HEK293T (cell line): ENCODE results near the gene SYCP1.

Experiments used
- CTCF ChIA-PET: fragments of 350-600 bp; formaldehyde crosslinking; extraction: SDS; loops from one replicate; lab custom pipeline; 2021; ENCODE audit warnings: antibody characterized with exemption, inconsistent platforms; lab: Yijun Ruan, JAX
- POLR2A ChIA-PET: fragments of 350-600 bp; formaldehyde crosslinking; extraction: SDS; loops from one replicate; lab custom pipeline; 2020; ENCODE audit warnings: antibody characterized with exemption, inconsistent platforms; lab: Yijun Ruan, JAX
- DNase-seq: peaks from one replicate; pipeline ENCODE4 v3.0.0; 2012; ENCODE audit warnings: mixed read lengths; ENCODE audit errors: extremely low spot score
- ARNT ChIP-seq: fragments of 450-650 bp; IDR thresholded peaks from 2 replicates; pipeline ENCODE4 v1.6.1; 2017; ENCODE audit warnings: mild to moderate bottlenecking
- BHLHE40 ChIP-seq: fragments of 450-650 bp; IDR thresholded peaks from 2 replicates; pipeline ENCODE4 v1.6.1; 2016; ENCODE audit warnings: mild to moderate bottlenecking, moderate library complexity, borderline replicate concordance
- CTBP1 ChIP-seq: fragments of 450-650 bp; IDR thresholded peaks from 2 replicates; pipeline ENCODE4 v1.6.1; 2016; ENCODE audit warnings: borderline replicate concordance
- ELF4 ChIP-seq: fragments of 450-650 bp; IDR thresholded peaks from 2 replicates; pipeline ENCODE4 v1.6.1; 2017; ENCODE audit warnings: antibody characterized with exemption
- FOXA1 ChIP-seq: fragments of 450-650 bp; IDR thresholded peaks from 2 replicates; pipeline ENCODE4 v1.6.1; 2016; ENCODE audit warnings: mild to moderate bottlenecking
- FOXK2 ChIP-seq: fragments of 450-650 bp; IDR thresholded peaks from 2 replicates; pipeline ENCODE4 v1.6.1; 2016; ENCODE audit warnings: mild to moderate bottlenecking
- FOXM1 ChIP-seq: fragments of 450-650 bp; IDR thresholded peaks from 2 replicates; pipeline ENCODE4 v1.6.1; 2017; ENCODE audit warnings: mild to moderate bottlenecking, borderline replicate concordance
- HDGF ChIP-seq: fragments of 450-650 bp; IDR thresholded peaks from 2 replicates; pipeline ENCODE4 v1.6.1; 2017; ENCODE audit warnings: antibody characterized with exemption, borderline replicate concordance
- L3MBTL2 ChIP-seq: fragments of 450-650 bp; conservative IDR thresholded peaks from 2 replicates; pipeline ENCODE4 v1.6.1; 2016; ENCODE audit warnings: mild to moderate bottlenecking
- LEF1 ChIP-seq: fragments of 450-650 bp; IDR thresholded peaks from 2 replicates; pipeline ENCODE4 v1.6.1; 2017; ENCODE audit warnings: mild to moderate bottlenecking, borderline replicate concordance
- NFRKB ChIP-seq: fragments of 450-650 bp; IDR thresholded peaks from 2 replicates; pipeline ENCODE4 v1.6.1; 2016; ENCODE audit warnings: mild to moderate bottlenecking, moderate library complexity
- SP1 ChIP-seq: fragments of 450-650 bp; IDR thresholded peaks from 2 replicates; pipeline ENCODE4 v1.6.1; 2017
- SUZ12 ChIP-seq: fragments of 450-650 bp; IDR thresholded peaks from 2 replicates; pipeline ENCODE4 v1.6.1; 2016; ENCODE audit warnings: mild to moderate bottlenecking
- TARDBP ChIP-seq: fragments of 450-650 bp; IDR thresholded peaks from 2 replicates; pipeline ENCODE4 v1.6.1; 2016
- ZNF384 ChIP-seq: fragments of 450-650 bp; IDR thresholded peaks from 2 replicates; pipeline ENCODE4 v1.6.1; 2016
- TF ChIP-seq, protein P1 (sequence below): fragments of 450-650 bp; IDR thresholded peaks from 2 replicates; pipeline ENCODE4 v1.6.1; 2016

Gene SYCP1

GRCh38 chr1:114832057-114832456, 22.6 kb upstream of the SYCP1 start:
- no peak for DNase-seq
- ChIA-PET CTCF (no interaction called here), POLR2A (no interaction called here)
- TF ChIP-seq CTBP1 (no peak), ELF4 (no peak), HDGF (no peak), FOXK2 (no peak), SUZ12 (no peak), L3MBTL2 (no peak), NFRKB (no peak), ZNF384 (no peak), TARDBP (no peak)

GRCh38 chr1:114833421-114833820, 21.2 kb upstream of the SYCP1 start:
- ChIA-PET CTCF (no interaction called here), POLR2A (no interaction called here)
- DNase-seq: no peak
- no peak for TF ChIP-seq NFRKB
- TF ChIP-seq FOXK2: no peak
- no peak for TF ChIP-seq L3MBTL2
- no peak for TF ChIP-seq HDGF
- TF ChIP-seq SUZ12: no peak
- TF ChIP-seq LEF1: no peak

DNA sequence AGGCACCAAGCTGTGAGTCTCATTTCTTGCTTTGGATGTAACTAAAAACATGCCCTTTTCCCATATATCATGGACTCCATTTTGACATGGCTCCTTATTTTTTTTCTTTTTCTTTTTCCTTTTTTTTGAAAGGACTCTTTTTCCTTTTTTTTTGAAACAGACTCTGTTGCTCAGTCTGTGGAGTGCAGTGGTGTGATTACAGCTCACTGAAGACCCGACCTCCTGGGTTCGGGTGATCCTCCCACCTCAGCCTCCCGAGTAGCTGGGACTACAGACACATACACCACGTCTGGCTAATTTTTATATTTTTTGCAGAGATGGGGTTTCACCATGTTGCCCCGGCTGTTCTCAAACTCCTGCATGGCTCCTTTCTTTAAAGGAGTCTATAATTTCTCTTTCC, 10.4 kb upstream of the SYCP1 start:
- CTCF ChIA-PET: no interaction called here
- POLR2A ChIA-PET: no interaction called here
- no peak for DNase-seq
- TF ChIP-seq CTBP1 (no peak), SP1 (no peak), FOXM1 (no peak), SUZ12 (no peak), ZNF384 (no peak), HDGF (no peak)
- TF ChIP-seq, protein P1, sequence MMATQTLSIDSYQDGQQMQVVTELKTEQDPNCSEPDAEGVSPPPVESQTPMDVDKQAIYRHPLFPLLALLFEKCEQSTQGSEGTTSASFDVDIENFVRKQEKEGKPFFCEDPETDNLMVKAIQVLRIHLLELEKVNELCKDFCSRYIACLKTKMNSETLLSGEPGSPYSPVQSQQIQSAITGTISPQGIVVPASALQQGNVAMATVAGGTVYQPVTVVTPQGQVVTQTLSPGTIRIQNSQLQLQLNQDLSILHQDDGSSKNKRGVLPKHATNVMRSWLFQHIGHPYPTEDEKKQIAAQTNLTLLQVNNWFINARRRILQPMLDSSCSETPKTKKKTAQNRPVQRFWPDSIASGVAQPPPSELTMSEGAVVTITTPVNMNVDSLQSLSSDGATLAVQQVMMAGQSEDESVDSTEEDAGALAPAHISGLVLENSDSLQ: no peak

GRCh38 chr1:114853584-114853983, 1.1 kb upstream of the SYCP1 start:
- DNase-seq: no peak
- ChIA-PET POLR2A (no interaction called here), CTCF (no interaction called here)
- TF ChIP-seq BHLHE40: no peak
- TF ChIP-seq NFRKB: no peak
- TF ChIP-seq FOXK2: no peak
- no peak for TF ChIP-seq FOXA1
- no peak for TF ChIP-seq ELF4
- TF ChIP-seq SUZ12: no peak
- TF ChIP-seq, protein P1: no peak
- TF ChIP-seq L3MBTL2: no peak
- no peak for TF ChIP-seq TARDBP
- no peak for TF ChIP-seq ARNT
- TF ChIP-seq SP1: no peak
- no peak for TF ChIP-seq HDGF
- TF ChIP-seq FOXM1: no peak
- no peak for TF ChIP-seq LEF1

DNA sequence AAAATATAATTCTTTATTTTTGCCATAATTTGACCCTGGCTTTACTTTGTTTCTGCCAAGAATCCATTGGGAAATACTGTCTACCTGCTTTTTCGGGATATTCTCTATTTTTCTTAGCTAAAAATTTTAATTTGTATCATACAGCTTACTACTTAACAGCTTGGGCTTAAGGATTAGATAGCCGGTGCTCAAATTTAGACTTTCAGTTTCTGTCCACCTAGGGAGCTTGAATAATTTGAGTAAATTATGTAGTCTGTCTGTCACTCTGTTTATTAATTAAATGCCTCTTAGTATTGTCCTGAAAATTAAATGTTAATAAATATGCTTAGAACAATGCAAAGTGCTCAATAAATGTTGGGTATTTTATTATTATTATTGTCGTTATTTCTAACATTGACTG, 6.7 kb downstream of the SYCP1 start:
- ChIA-PET CTCF (no interaction called here), POLR2A (no interaction called here)
- DNase-seq: no peak
- TF ChIP-seq FOXM1: no peak
- TF ChIP-seq ARNT: no peak
- TF ChIP-seq, protein P1: no peak
- TF ChIP-seq SUZ12: no peak
- no peak for TF ChIP-seq ELF4
- TF ChIP-seq SP1: no peak
- TF ChIP-seq HDGF: no peak
- TF ChIP-seq L3MBTL2: no peak
- TF ChIP-seq BHLHE40: no peak
- no peak for TF ChIP-seq NFRKB
- no peak for TF ChIP-seq ZNF384
- no peak for TF ChIP-seq LEF1
- no peak for TF ChIP-seq TARDBP
- no peak for TF ChIP-seq CTBP1
- TF ChIP-seq FOXK2: no peak
- TF ChIP-seq FOXA1: no peak

GRCh38 chr1:114892194-114892918, 37.7 kb downstream of the SYCP1 start:
- CTCF ChIA-PET: no interaction called here
- DNase-seq: no peak

More at GRCh38 chr1:114892194-114892918, 37.7 kb downstream of the SYCP1 start:
- POLR2A ChIA-PET: no interaction called here
- TF ChIP-seq L3MBTL2 (no peak), ZNF384 (no peak), LEF1 (no peak), SUZ12 (no peak), ARNT (no peak), FOXK2 (no peak), ELF4 (no peak), SP1 (no peak), CTBP1 (no peak), HDGF (no peak), FOXM1 (no peak), TARDBP (no peak), NFRKB (no peak), BHLHE40 (no peak), FOXA1 (no peak)
- TF ChIP-seq, protein P1: no peak
